Activated naive CD8-positive, alpha-beta T cell treated with anti-CD3 and anti-CD28 coated beads, Interleukin-2, amount 50 U/mL, for 24 hours (primary cell): ENCODE results near the gene CCDC116.

Experiments
- ATAC-seq: fragments of 150-1000 bp; cut with Tn5 transposase; one replicate; pipeline ENCODE4 v1.10.0; 2021
- DNase-seq: peaks from one replicate; pipeline ENCODE4 v3.0.0; 2021
- H3K27ac Mint-ChIP-seq: one replicate; pipeline ENCODE4 v1.8.0; 2021; ENCODE audit warnings: mild to moderate bottlenecking, mixed read lengths
- H3K27me3 Mint-ChIP-seq: one replicate; pipeline ENCODE4 v1.8.0; 2021; ENCODE audit warnings: mixed read lengths
- H3K36me3 Mint-ChIP-seq: one replicate; pipeline ENCODE4 v1.8.0; 2021; ENCODE audit warnings: low read depth, mixed read lengths
- H3K4me1 Mint-ChIP-seq: one replicate; pipeline ENCODE4 v1.8.0; 2021; ENCODE audit warnings: mixed read lengths
- H3K4me3 Mint-ChIP-seq: one replicate; pipeline ENCODE4 v1.8.0; 2021; ENCODE audit warnings: mild to moderate bottlenecking, moderate library complexity, mixed read lengths
- H3K9me3 Mint-ChIP-seq: one replicate; pipeline ENCODE4 v1.8.0; 2021; ENCODE audit warnings: mixed read lengths

Gene CCDC116

DNA sequence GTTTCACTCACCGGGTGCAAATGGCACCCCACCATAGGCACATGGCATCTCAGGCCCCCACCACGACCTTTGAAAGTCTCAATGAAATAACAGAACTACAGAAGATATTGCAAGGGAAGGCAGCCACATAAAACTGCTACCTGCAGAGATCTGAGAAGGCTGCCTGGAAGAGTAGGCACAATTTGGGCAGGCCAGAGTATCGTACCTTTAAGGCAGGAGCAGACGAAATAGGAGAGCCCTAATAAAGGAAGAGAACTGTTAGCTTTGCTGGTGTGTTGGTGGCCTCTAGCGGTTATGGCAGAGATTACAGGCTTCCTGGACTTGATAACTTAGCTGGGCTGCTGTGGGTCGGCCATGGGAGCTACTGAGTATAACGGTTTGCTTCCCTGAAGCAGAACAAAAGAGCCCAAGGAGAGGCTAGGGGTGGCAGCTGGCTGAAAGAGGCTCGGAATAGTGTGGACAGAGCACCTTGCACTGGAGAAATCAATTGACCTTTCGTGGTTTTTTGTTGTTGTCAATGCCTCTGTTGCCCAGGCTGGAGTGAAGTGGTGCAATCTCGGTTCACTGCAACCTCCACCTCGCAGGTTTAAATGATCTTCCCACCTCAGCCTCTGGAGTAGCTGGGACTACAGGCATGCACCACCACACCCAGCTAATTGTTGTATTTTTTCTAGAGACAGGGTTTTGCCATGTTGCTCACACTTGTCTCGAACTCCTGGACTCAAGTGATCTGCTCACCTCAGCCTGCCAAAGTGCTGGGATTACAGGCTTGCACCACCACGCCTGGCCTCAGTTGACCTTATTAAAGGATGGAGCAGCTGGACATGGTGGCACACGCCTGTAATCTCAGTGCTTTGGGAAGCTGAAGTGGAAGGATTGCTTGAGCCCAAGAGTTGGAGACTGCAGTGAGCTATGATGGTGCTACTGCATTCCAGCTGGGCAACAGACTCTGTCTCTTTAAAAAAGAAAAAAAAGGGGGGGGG lies 14.3 kb downstream of the CCDC116 start:
- no peak overlapping the region for H3K4me3 Mint-ChIP-seq
- peak; percentile 17 for ATAC-seq
- H3K4me1 Mint-ChIP-seq = peaks cover 40% of the 10 kb centered on the region

DNA sequence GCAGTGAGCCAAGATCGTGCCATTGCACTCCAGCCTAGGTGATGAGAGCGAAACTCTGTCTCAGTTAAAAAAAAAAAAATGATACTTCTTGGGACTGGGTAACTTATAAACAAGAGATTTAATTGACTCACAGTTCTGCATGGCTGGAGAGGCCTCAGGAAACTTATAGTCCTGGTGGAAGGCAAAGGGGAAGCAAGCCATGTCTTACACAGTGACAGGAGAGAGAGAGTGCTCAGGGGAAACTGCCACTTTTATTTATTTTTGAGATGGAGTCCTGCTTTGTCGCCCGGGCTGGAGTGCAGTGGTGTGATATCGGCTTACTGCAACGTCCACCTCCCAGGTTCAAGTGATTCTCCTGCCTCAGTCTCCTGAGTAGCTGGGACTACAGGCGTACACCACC lies 17.7 kb downstream of the CCDC116 start:
- no peak for DNase-seq
- Mint-ChIP-seq H3K36me3 (peaks cover 39% of the 10 kb centered on the region), H3K4me1 (peaks cover 27% of the 10 kb centered on the region), H3K4me3 (peak overlapping the region; percentile 21), H3K27ac (no peak overlapping the region), H3K27me3 (no peaks in the 10 kb centered on the region), H3K9me3 (no peaks in the 10 kb centered on the region)
- no peak for ATAC-seq

More for the DNA sequence above, 14.3 kb downstream of the CCDC116 start:
- Mint-ChIP-seq H3K27ac (peak overlapping the region; percentile 52), H3K9me3 (no peaks in the 10 kb centered on the region), H3K27me3 (no peaks in the 10 kb centered on the region), H3K36me3 (peaks cover 48% of the 10 kb centered on the region)
- peak; percentile 74 for DNase-seq

- ATAC-seq (peak; percentile 10), DNase-seq (no peak)
- Mint-ChIP-seq H3K4me1 (peaks cover 27% of the 10 kb centered on the region), H3K9me3 (no peaks in the 10 kb centered on the region), H3K27me3 (no peaks in the 10 kb centered on the region), H3K27ac (peak overlapping the region; percentile 78), H3K4me3 (peak overlapping the region; percentile 88), H3K36me3 (peaks cover 39% of the 10 kb centered on the region)
Measured at GRCh38 chr22:21650823-21651520, 18.4 kb downstream of the CCDC116 start.

- H3K36me3 Mint-ChIP-seq = peaks cover 33% of the 10 kb centered on the region
- H3K27me3 Mint-ChIP-seq = no peaks in the 10 kb centered on the region
- H3K9me3 Mint-ChIP-seq = no peaks in the 10 kb centered on the region
- H3K4me1 Mint-ChIP-seq = peaks cover 26% of the 10 kb centered on the region
- ATAC-seq (peak; percentile 10), DNase-seq (no peak)
- H3K27ac Mint-ChIP-seq = peak overlapping the region; percentile 78
- peak overlapping the region; percentile 88 for H3K4me3 Mint-ChIP-seq
Measured at GRCh38 chr22:21651521-21652009, 19.0 kb downstream of the CCDC116 start.

- H3K27ac Mint-ChIP-seq = peak overlapping the region; percentile 78
- peak; percentile 98 for ATAC-seq
- H3K4me3 Mint-ChIP-seq = peak overlapping the region; percentile 88
- H3K36me3 Mint-ChIP-seq = peaks cover 28% of the 10 kb centered on the region
- no peaks in the 10 kb centered on the region for H3K9me3 Mint-ChIP-seq
- H3K27me3 Mint-ChIP-seq = no peaks in the 10 kb centered on the region
- H3K4me1 Mint-ChIP-seq = peaks cover 29% of the 10 kb centered on the region
- DNase-seq = peak; percentile 90
Measured at GRCh38 chr22:21652010-21652546, 19.5 kb downstream of the CCDC116 start.

- no peak overlapping the region for H3K27ac Mint-ChIP-seq
Measured at GRCh38 chr22:21652547-21653545, 20.3 kb downstream of the CCDC116 start.

DNA sequence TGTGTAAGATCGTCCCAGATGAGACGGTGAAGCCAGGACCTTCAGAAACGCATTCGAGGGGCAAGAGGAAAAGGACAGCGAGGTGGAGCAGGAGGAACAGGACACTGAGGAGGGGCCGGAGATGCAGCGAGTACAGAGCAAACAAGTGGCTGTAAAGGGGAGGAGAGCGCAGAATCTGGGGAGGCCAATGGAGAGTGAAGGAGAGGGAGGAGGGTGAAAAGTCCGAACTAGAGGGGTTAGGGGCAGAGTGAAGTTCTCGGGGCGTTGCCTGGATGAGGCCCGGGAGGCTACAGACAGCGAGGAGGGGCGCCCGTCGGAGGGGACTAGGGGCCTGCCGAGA lies 24.4 kb downstream of the CCDC116 start:
- H3K27me3 Mint-ChIP-seq = no peaks in the 10 kb centered on the region
- peak overlapping the region; percentile 48 for H3K4me3 Mint-ChIP-seq
- DNase-seq = no peak
- H3K9me3 Mint-ChIP-seq = no peaks in the 10 kb centered on the region
- peak overlapping the region; percentile 33 for H3K27ac Mint-ChIP-seq
- peaks cover 16% of the 10 kb centered on the region for H3K4me1 Mint-ChIP-seq
- H3K36me3 Mint-ChIP-seq = peaks cover 3% of the 10 kb centered on the region
- no peak for ATAC-seq

More at GRCh38 chr22:21652547-21653545, 20.3 kb downstream of the CCDC116 start:
- DNase-seq (no peak), ATAC-seq (peak; percentile 3)
- no peaks in the 10 kb centered on the region for H3K27me3 Mint-ChIP-seq
- H3K4me1 Mint-ChIP-seq = peaks cover 31% of the 10 kb centered on the region
- H3K36me3 Mint-ChIP-seq = peaks cover 25% of the 10 kb centered on the region
- peak overlapping the region; percentile 88 for H3K4me3 Mint-ChIP-seq
- H3K9me3 Mint-ChIP-seq = no peaks in the 10 kb centered on the region

DNA sequence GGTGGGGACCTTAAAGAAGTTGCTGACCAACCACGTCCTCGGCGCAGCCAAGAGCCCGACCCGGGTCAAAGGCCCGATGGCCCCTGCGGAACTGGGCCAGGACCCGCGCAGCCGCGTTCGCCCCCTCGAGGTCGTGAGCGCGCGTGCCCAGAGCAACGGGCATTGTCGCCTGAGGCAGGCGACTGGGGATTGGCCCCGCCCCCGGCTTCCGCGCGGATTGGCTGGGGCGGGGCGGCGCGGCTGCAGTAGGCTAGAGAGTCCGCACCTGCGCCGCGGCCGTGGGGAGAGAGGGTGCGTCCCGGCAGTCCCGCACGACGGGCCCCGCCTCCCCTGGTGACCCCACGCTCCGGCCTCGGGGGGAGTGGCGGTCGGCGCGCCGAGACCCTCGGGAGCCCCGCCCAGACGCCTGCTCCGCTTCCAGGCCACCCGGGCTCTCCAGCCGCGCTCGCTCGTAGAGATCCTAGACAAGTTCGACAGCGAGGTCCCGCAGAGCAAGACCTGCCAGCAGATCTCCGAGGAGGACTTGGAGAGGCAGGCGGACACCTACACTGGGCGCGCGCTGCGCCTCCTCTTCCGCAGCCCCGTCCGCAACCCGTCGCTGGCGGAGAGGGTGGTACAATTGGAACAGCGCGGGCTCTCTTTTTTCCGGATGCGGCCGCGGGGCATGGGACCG lies 24.9 kb downstream of the CCDC116 start:
- H3K4me3 Mint-ChIP-seq = peak overlapping the region; percentile 79
- no peaks in the 10 kb centered on the region for H3K9me3 Mint-ChIP-seq
- H3K4me1 Mint-ChIP-seq = peaks cover 16% of the 10 kb centered on the region
- peaks cover 3% of the 10 kb centered on the region for H3K36me3 Mint-ChIP-seq
- no peaks in the 10 kb centered on the region for H3K27me3 Mint-ChIP-seq
- DNase-seq = peak; percentile 86
- peak; percentile 89 for ATAC-seq
- H3K27ac Mint-ChIP-seq = peak overlapping the region; percentile 39

DNA sequence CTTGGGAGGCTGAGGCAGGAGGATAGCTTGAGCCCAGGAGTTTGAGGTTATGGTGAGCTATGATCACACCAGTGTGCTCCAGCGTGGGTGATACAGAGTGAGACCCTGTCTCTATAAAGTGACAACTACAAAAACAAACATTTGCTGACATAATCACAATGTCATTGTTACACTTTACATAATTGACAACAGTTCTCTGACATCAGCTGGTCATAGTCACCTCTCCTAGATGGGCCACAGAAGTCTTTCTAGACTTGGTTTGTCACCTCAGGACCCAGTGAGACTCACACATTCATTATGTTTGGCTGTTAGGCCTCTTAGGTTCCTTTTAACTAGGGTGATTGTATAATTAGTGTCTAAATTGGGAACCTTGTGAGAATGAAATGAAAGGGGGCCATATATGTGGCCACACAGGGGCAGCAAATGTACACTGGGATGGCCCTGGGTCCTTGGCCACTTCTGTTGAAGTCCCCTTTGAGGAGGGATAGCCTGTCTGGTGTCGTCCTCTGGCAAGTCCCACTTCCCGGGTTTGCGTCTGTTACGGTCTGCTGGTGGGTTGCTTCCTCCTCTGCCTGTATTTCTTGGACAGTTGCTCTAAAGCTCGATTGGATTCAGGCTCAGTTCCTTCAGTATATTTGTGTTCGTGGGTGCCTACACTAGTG lies 27.4 kb downstream of the CCDC116 start:
- Mint-ChIP-seq H3K27me3 (no peaks in the 10 kb centered on the region), H3K4me1 (peaks cover 17% of the 10 kb centered on the region), H3K9me3 (no peaks in the 10 kb centered on the region), H3K36me3 (no peaks in the 10 kb centered on the region), H3K27ac (no peak overlapping the region), H3K4me3 (no peak overlapping the region)
- ATAC-seq = no peak
- DNase-seq = no peak

- Mint-ChIP-seq H3K27me3 (no peaks in the 10 kb centered on the region), H3K4me3 (no peak overlapping the region), H3K36me3 (peaks cover under 1% of the 10 kb centered on the region), H3K27ac (no peak overlapping the region), H3K4me1 (peaks cover 24% of the 10 kb centered on the region), H3K9me3 (no peaks in the 10 kb centered on the region)
- DNase-seq (no peak), ATAC-seq (no peak)
Measured at GRCh38 chr22:21660904-21661303, 28.3 kb downstream of the CCDC116 start.

DNA sequence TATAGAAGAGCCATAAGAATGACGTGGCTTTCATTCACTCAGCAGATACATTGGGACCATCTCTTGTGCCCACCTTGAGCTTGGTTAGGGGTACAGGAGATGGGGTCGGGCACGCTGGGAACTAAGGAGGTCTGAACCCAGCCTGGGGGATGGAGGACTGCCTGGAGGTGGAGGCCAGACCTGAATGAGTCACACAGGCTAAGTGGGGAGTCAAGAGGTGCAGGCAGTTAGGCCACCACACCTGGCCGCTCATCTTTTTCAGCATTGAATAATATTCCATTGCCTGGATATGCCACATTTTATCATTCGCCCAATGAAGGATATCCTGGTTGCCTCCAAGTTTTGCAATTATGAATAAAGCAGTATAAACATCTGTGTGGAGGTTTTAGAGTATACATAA lies 29.4 kb downstream of the CCDC116 start:
- Mint-ChIP-seq H3K4me1 (peaks cover 23% of the 10 kb centered on the region), H3K9me3 (no peaks in the 10 kb centered on the region), H3K27me3 (no peaks in the 10 kb centered on the region), H3K27ac (no peak overlapping the region), H3K4me3 (no peak overlapping the region), H3K36me3 (peaks cover 4% of the 10 kb centered on the region)
- DNase-seq = no peak
- ATAC-seq = no peak

DNA sequence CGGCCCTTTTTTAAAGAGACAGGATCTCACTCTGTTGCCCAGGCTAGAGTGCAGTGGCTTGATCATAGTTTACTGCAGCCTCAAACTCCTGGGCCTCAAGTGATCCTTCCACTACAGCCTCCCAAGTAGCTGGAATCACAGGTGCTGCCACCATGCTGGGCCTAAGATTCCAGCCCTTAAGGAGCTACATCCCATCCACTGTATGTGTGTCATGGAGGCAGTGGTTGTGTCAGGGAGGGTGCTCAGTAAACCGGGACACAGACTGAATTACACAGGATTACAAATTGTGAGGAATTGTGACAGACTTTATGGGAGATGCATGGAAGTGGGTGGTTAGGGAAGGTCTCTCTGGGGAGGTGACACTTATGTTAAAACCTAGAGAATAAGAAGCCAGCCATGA lies 31.2 kb downstream of the CCDC116 start:
- Mint-ChIP-seq H3K27me3 (no peaks in the 10 kb centered on the region), H3K4me3 (no peak overlapping the region), H3K9me3 (no peaks in the 10 kb centered on the region), H3K27ac (no peak overlapping the region), H3K36me3 (peaks cover 7% of the 10 kb centered on the region), H3K4me1 (peaks cover 26% of the 10 kb centered on the region)
- no peak for DNase-seq
- ATAC-seq = no peak
